Measurements from ENCODE around the gene C22orf39.

Gene C22orf39

GRCh38 chr22:19400881-19401280 lies 46.6 kb downstream of the C22orf39 start:
- no peak overlapping the region for H2AFZ ChIP-seq (ENCODE audit: low read depth, low read length, severe bottlenecking)
- H3F3A ChIP-seq (ENCODE audit: insufficient read depth): no peaks in the 10 kb centered on the region
- no peaks in the 10 kb centered on the region for H4K20me1 ChIP-seq (ENCODE audit: low read depth, low read length)
- H3K9me2 ChIP-seq (replicated peaks; ENCODE audit: insufficient read depth, low read length): no peaks in the 10 kb centered on the region
- H3K36me3 ChIP-seq (ENCODE audit: low read length): no peaks in the 10 kb centered on the region
- no peak overlapping the region for H3K27ac ChIP-seq (ENCODE audit: low read depth, low read length)
- TF ChIP-seq CTCF (IDR thresholded peaks at IDR 0.05; ENCODE audit: insufficient read depth, low read length, poor library complexity, severe bottlenecking): no peak
- TF ChIP-seq EZH2phosphoT487 (conservative IDR thresholded peaks at IDR 0.05; ENCODE audit: low read length): no peak
- H3K9ac ChIP-seq (ENCODE audit: low read length): no peak overlapping the region
- H3K27me3 ChIP-seq (ENCODE audit: low read length): no peaks in the 10 kb centered on the region
- no peak overlapping the region for H3K4me2 ChIP-seq (ENCODE audit: low read depth, low read length, poor library complexity, severe bottlenecking)
- no peak overlapping the region for H3K4me3 ChIP-seq (ENCODE audit: insufficient read depth, low read length, poor library complexity, severe bottlenecking)
- no peaks in the 10 kb centered on the region for H3K79me2 ChIP-seq (ENCODE audit: insufficient read depth, low read length)
- no peaks in the 10 kb centered on the region for H3K9me3 ChIP-seq (ENCODE audit: insufficient read depth, low read length)

DNA sequence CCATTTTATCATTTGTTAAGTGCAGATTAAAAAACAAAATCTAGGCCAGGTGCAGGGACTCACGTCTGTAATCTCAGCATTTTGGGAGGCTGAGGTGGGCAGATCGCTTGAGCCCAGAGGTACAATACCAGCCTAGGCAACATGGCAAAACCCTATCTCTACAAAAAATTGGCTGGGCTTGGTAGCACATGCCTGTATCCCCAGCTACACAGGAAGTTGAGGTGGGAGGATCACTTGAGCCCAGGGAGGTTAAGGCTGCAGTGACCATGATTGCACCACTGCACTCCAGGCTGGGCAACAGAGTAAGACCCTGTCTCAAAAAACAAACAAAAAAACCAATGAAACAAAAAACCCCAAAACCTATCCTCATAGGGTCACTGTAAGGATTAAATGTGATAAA lies 48.9 kb downstream of the C22orf39 start:
- Histone ChIP-seq H2AFZ (ENCODE audit: low read depth, low read length, severe bottlenecking) (no peak overlapping the region), H3K4me2 (ENCODE audit: low read depth, low read length, poor library complexity, severe bottlenecking) (no peak overlapping the region), H3F3A (ENCODE audit: insufficient read depth) (no peaks in the 10 kb centered on the region), H4K20me1 (ENCODE audit: low read depth, low read length) (no peaks in the 10 kb centered on the region), H3K9me3 (ENCODE audit: insufficient read depth, low read length) (no peaks in the 10 kb centered on the region), H3K79me2 (ENCODE audit: insufficient read depth, low read length) (no peaks in the 10 kb centered on the region), H3K9ac (ENCODE audit: low read length) (no peak overlapping the region), H3K27ac (ENCODE audit: low read depth, low read length) (no peak overlapping the region), H3K9me2 (replicated peaks; ENCODE audit: insufficient read depth, low read length) (no peaks in the 10 kb centered on the region), H3K36me3 (ENCODE audit: low read length) (no peaks in the 10 kb centered on the region), H3K27me3 (ENCODE audit: low read length) (no peaks in the 10 kb centered on the region), H3K4me3 (ENCODE audit: insufficient read depth, low read length, poor library complexity, severe bottlenecking) (no peak overlapping the region)
- TF ChIP-seq CTCF (IDR thresholded peaks at IDR 0.05; ENCODE audit: insufficient read depth, low read length, poor library complexity, severe bottlenecking) (no peak), EZH2phosphoT487 (conservative IDR thresholded peaks at IDR 0.05; ENCODE audit: low read length) (no peak)

GRCh38 chr22:19398206-19398605 lies 49.3 kb downstream of the C22orf39 start:
- Histone ChIP-seq H3F3A (ENCODE audit: insufficient read depth) (no peaks in the 10 kb centered on the region), H3K4me2 (ENCODE audit: low read depth, low read length, poor library complexity, severe bottlenecking) (no peak overlapping the region), H3K36me3 (ENCODE audit: low read length) (no peaks in the 10 kb centered on the region), H3K4me3 (ENCODE audit: insufficient read depth, low read length, poor library complexity, severe bottlenecking) (no peak overlapping the region), H3K27me3 (ENCODE audit: low read length) (no peaks in the 10 kb centered on the region), H3K79me2 (ENCODE audit: insufficient read depth, low read length) (no peaks in the 10 kb centered on the region), H2AFZ (ENCODE audit: low read depth, low read length, severe bottlenecking) (no peak overlapping the region), H3K9me3 (ENCODE audit: insufficient read depth, low read length) (no peaks in the 10 kb centered on the region), H3K9me2 (replicated peaks; ENCODE audit: insufficient read depth, low read length) (no peaks in the 10 kb centered on the region), H4K20me1 (ENCODE audit: low read depth, low read length) (no peaks in the 10 kb centered on the region), H3K27ac (ENCODE audit: low read depth, low read length) (no peak overlapping the region), H3K9ac (ENCODE audit: low read length) (no peak overlapping the region)
- TF ChIP-seq CTCF (IDR thresholded peaks at IDR 0.05; ENCODE audit: insufficient read depth, low read length, poor library complexity, severe bottlenecking): no peak
- no peak for TF ChIP-seq EZH2phosphoT487 (conservative IDR thresholded peaks at IDR 0.05; ENCODE audit: low read length)

DNA sequence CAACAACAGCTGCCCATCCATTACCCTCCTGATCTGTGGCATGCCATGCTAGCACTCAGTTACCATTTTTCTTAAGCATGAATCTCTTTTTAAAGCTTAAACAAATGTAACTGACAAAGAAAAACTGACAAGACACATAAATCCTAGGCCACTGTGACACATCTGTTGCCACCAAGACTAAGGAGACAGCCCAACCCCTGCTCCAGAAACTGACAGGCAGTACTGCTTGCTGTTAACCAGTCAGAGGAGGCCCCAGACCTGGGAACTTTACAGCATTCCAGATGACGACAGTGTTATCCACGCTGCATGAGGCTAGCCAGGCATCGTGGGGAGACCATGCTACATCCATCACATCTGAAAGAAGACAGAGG lies 49.8 kb downstream of the C22orf39 start:
- Histone ChIP-seq H3K27me3 (ENCODE audit: low read length) (no peaks in the 10 kb centered on the region), H3K4me3 (ENCODE audit: insufficient read depth, low read length, poor library complexity, severe bottlenecking) (no peak overlapping the region), H3K9me2 (replicated peaks; ENCODE audit: insufficient read depth, low read length) (no peaks in the 10 kb centered on the region), H3K79me2 (ENCODE audit: insufficient read depth, low read length) (no peaks in the 10 kb centered on the region), H2AFZ (ENCODE audit: low read depth, low read length, severe bottlenecking) (no peak overlapping the region), H3K4me2 (ENCODE audit: low read depth, low read length, poor library complexity, severe bottlenecking) (no peak overlapping the region), H3K36me3 (ENCODE audit: low read length) (no peaks in the 10 kb centered on the region), H3F3A (ENCODE audit: insufficient read depth) (no peaks in the 10 kb centered on the region), H3K27ac (ENCODE audit: low read depth, low read length) (no peak overlapping the region), H3K9me3 (ENCODE audit: insufficient read depth, low read length) (no peaks in the 10 kb centered on the region), H4K20me1 (ENCODE audit: low read depth, low read length) (no peaks in the 10 kb centered on the region), H3K9ac (ENCODE audit: low read length) (no peak overlapping the region)
- no peak for TF ChIP-seq CTCF (IDR thresholded peaks at IDR 0.05; ENCODE audit: insufficient read depth, low read length, poor library complexity, severe bottlenecking)
- no peak for TF ChIP-seq EZH2phosphoT487 (conservative IDR thresholded peaks at IDR 0.05; ENCODE audit: low read length)
